Effector CD4-positive, alpha-beta T cell (primary cell): ENCODE data around the gene PILRB.
A peak's percentile ranks its signal among the peaks of the same experiment; 100 is the strongest.
"Not testable (repeated sequence)": the region's sequence is repeated elsewhere in the genome, so short reads cannot be mapped to it uniquely, and the experiment has no call there.

Experiments used
- DNase-seq: peaks from one replicate; pipeline ENCODE4 v3.0.0-alpha.2; 2020
- total RNA-seq: gene quantifications from one replicate; lab custom pipeline; 2026; lab: John Stamatoyannopoulos, UW

Gene PILRB
- 22.5 reads per million, percentile 49 among the genes with 10 or more reads in this experiment for total RNA-seq

GRCh38 chr7:100358027-100358856 is at the start of gene PILRB:
TSS of gene PILRB (plus strand) at chr7:100358117. CDS start at chr7:100358303, 186 bp downstream.
- DNase-seq, result no peak

DNA sequence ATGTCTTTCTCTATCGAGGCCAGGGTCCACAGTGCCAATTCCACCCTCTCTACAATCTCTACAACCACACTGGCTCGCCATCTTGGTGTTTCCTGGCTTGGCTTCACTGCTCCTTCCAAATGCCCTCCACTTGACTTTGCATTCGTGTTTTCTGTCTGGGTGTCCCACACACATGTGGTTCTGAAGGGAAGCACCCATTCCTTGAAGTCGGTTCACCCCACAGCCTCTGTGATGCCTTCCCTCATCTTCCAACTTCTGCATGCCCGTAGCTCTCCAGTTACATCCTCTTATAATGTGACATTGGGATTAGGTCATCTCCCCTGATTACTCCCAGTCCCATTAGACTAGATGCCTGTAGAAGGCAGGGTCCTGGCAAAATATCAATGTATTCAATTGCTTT is 39.6 kb upstream of the PILRB start:
- DNase-seq, result not testable (repeated sequence)

DNA sequence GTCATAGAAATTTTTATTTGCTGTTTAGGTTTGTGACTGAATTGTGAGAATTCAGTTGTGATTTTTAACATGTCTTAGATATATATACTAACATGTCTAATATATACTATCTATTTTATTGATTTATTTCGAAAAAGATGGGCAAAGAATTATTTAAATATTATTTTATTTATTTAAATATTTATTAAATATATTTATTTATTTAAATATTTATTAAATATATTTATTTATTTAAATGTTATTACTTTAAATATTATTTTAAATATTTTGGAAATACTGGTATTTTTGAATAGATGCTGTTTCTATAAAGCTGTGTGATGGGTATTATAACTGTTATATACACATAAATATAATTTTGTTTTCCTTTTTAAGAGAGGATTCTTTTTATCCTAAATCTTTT is 36.3 kb upstream of the PILRB start:
- DNase-seq, result not testable (repeated sequence)

DNA sequence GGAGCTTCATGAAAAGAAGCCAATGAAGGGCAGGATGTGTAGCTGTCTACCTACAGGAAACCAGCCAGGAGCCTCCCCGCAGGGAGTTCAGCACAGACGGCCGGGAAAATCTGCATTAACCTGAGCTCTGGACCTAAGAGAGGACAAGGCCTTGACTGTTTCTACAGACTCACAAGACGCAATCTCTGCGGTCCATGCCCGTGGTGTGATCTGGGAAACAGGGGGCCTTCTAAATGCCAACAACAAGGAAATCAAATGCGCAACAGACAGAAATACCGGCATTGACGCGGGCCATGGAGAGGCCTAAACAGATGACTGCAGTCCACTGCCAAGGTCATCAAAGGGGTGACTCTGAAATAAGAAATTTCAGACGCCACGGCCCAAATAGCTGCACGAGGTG is 33.7 kb upstream of the PILRB start:
- DNase-seq, result not testable (repeated sequence)

- not testable (repeated sequence) for DNase-seq
Measured at GRCh38 chr7:100325671-100326070, 32.2 kb upstream of the PILRB start.

GRCh38 chr7:100326914-100327313 is 31.0 kb upstream of the PILRB start:
- DNase-seq, result not testable (repeated sequence)

DNA sequence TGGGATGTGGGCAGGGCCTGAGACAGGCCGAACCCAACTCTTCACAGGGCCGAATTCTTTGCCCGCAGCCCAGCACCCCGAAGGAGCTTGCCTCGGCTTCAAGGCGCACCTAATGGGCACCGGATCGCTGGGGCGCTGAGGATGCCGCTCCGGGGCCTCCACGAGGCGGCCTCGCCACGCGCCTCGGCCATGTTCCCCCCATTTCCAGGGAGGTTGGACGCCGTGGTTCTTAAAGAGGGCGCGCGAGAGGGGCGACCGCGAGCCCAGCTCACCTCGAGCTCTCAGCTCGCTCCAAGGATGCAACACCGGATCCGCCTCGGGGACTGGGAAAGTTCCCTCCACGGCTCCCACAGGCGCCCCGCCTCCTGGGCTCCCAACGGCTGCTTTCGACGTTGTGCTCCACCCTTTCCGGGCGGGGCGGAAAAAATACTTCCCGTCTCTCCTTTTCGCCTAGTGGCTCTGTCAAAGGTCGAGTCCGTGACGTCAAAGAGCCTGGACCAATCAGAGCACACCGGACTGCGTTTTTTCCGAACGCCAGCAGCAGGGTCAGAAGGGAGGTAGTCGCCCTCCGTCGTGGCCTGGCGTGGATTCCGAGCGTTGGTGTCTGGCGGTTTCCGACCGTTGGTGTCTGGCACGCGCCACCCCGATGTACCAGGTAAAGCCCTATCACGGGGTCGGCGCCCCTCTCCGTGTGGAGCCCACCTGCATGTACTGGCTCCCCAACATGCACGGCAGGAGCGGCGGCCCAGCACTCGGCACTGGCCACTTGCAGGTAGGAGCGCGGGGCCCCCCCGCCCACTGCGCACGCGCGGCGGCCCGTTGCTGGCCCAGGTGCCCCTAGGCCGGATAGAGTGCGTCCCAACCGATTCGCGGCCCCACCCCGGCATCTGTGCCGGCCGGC is 22.1 kb upstream of the PILRB start:
- DNase-seq, result peak; percentile 82

GRCh38 chr7:100338083-100338696 is 19.7 kb upstream of the PILRB start:
- DNase-seq, result not testable (repeated sequence)

GRCh38 chr7:100341286-100341685 is 16.6 kb upstream of the PILRB start:
- not testable (repeated sequence) for DNase-seq

GRCh38 chr7:100342765-100343164 is 15.2 kb upstream of the PILRB start:
- no peak for DNase-seq

GRCh38 chr7:100344124-100344559 is 13.8 kb upstream of the PILRB start:
- not testable (repeated sequence) for DNase-seq

DNA sequence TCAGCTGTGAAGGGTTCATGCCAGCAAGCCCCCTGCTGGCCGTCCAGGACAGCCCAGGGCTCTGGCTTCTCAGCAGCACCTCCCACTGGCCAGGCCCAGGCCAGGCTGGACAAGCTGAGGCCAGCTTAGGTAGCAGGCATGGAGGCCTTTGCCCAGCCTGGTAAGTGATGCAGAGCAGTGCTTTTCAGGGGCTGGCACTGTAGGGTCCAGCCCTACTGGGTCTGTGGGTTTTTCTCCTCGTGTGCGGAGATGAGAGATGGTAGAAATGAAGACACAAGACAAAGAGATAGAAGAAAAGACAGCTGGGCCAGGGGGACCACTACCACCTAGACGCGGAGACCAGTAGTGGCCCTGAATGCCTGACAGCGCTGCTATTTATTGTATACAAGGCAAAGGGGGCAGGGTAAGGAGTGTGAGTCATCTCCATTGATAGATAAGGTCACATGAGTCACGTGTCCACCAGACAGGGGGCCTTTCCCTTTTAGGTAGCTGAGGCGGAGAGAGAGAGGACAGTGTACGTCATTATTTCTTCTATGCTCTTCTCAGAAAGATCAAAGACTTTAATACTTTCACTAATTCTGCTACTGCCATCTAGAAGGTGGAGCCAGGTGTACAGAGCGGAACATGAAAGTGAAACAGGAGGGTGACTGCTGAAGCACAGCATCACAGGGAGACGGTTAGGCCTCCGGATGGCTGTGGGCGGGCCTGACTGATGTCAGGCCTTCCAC is 13.2 kb upstream of the PILRB start:
- peak; percentile 84 for DNase-seq

- peak; percentile 75 for DNase-seq
Measured at GRCh38 chr7:100345288-100345672, 12.6 kb upstream of the PILRB start.

GRCh38 chr7:100346921-100347320 is 11.0 kb upstream of the PILRB start:
- DNase-seq, result no peak

GRCh38 chr7:100348805-100349204 is 9.1 kb upstream of the PILRB start:
- DNase-seq, result no peak

- no peak for DNase-seq
Measured at GRCh38 chr7:100349757-100350156, 8.2 kb upstream of the PILRB start.

GRCh38 chr7:100351657-100352058 is 6.3 kb upstream of the PILRB start:
- no peak for DNase-seq

DNA sequence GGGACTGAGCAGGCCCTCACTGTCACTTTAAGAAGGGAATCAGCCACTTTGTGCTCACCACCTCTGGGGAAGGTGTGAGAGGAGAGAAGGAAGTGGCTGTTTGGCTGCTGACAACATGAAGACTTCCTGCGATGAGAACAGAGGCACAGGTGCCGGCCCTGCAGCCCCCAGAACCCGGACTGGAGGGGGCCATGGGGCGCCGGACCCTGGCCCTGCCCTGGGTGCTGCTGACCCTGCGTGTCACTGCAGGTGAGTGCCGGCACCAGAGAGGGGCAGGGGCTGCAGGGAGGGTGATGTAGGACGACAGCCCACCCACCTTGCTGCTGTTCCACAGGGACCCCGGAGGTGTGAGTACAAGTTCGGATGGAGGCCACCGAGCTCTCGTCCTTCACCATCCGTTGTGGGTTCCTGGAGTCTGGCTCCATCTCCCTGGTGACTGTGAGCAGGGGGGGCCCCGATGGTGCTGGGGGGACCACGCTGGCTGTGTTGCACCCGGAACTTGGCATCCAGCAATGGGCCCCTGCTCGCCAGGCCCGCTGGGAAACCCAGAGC is 5.6 kb upstream of the PILRB start:
- not testable (repeated sequence) for DNase-seq

DNA sequence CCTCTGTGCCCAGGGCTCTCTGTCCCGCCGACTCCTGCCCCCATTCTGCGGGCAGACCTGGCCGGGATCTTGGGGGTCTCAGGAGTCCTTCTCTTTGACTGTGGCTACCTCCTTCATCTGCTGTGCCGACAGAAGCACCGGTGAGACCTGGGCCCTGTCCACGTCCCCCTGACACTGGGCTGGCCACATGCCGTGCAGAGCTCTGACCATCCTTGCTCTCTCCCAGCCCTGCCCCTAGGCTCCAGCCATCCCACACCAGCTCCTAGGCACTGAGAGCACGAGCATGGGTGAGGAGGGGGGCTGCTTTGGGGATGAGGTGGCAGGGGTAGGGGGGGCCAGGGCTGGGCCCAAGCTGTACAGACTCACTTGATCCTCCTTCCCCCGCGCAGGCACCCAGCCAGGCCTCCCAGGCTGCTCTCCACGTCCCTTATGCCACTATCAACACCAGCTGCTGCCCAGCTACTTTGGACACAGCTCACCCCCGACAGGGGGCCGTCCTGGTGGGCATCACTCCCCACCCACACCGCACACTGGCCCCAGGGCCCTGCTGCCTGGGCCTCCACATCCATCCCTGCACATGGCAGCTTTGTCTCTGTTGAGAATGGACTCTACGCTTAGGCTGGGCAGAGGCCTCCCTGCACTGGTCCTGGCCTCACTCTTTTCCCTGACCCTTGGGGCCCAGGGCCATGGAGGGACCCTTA is 4.8 kb upstream of the PILRB start:
- DNase-seq, result no peak

DNA sequence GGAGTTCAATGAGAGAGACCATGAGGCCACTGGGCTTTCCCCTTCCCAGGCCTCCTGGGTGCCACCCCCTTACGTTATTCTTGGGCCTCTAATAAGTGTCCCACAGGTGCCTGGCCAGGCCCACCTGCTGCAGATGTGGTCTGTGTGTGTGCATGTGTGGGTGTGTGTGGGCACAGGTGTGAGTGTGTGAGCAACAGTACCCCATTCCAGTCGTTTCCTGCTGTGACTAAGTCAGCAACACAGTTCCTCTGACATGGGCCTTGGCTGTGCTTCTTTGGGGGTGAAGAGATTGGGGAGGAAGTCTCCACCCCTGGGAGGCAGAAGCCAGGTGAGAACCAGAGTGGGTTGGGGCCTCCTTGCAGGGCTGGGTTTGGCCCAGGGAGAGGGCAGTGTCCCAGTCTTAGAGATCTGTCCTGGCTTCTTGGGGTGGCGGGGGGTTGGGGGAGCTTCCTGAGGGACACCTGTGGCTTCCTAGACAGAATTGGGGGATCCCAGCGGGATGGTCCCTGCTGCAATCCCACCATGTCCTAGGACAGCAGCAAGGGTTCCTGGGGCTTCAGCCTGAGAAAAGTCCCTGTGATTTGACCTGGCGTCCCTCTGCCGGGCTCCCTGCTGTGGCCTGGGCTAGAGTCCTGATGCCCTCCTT is 4.1 kb upstream of the PILRB start:
- DNase-seq, result no peak
